ENCODE data around the gene OR3A3. TPM values are rescaled to one million over a fixed set of nuclear protein-coding genes. Genes with fewer than 3 reads are reported as not detected.
"Not testable (repeated sequence)": the region's sequence is repeated elsewhere in the genome, so short reads cannot be mapped to it uniquely, and the experiment has no call there.

The OR3A3 gene
- total and polyA plus RNA-seq, 8 donors, result not detected

DNA sequence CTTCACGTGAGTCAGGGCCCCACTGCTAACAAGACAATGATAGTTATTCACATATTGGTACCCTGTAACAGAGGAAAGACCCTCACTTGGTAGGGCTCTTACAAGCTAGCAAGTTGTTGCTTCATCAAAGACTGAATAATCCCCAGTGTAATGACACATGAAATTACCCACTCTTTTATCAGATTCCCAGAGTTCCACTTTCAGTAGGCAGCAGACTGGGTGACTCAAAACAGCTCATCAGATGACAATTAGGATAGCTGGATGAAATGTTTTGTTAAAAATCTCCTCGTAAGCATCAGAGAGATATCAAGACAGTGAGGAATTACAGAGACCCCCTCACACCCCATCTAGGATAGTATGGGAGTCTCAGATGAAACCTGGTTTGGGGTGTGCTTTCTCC, 29.3 kb downstream of the OR3A3 start:
- Histone ChIP-seq H3K4me1 (no peaks in the 10 kb centered on the region), H3K36me3 (no peaks in the 10 kb centered on the region), H3K27ac (no peak overlapping the region), H3K4me3 (no peak overlapping the region), H3K27me3 (peaks cover 0 to 13% (median 0%) of the 10 kb centered on the region in 3 donors), H3K9me3 (no peaks in the 10 kb centered on the region)
- no peak for DNase-seq
- intact Hi-C loops (cut with DNase I; ENCODE audit: low total_unique reads), result no loop called here
- 65 to 74% (median 69%) methylated on average over 2 of the region's 2 CpGs for WGBS, 5 donors
- TF ChIP-seq, protein P1, sequence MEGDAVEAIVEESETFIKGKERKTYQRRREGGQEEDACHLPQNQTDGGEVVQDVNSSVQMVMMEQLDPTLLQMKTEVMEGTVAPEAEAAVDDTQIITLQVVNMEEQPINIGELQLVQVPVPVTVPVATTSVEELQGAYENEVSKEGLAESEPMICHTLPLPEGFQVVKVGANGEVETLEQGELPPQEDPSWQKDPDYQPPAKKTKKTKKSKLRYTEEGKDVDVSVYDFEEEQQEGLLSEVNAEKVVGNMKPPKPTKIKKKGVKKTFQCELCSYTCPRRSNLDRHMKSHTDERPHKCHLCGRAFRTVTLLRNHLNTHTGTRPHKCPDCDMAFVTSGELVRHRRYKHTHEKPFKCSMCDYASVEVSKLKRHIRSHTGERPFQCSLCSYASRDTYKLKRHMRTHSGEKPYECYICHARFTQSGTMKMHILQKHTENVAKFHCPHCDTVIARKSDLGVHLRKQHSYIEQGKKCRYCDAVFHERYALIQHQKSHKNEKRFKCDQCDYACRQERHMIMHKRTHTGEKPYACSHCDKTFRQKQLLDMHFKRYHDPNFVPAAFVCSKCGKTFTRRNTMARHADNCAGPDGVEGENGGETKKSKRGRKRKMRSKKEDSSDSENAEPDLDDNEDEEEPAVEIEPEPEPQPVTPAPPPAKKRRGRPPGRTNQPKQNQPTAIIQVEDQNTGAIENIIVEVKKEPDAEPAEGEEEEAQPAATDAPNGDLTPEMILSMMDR (IDR thresholded peaks at IDR 0.05), result no peak
- no peak for TF ChIP-seq POLR2A (IDR thresholded peaks at IDR 0.05)
- TF ChIP-seq EP300 (IDR thresholded peaks at IDR 0.05), result no peak
- TF ChIP-seq POLR2AphosphoS5 (IDR thresholded peaks at IDR 0.05), result no peak

DNA sequence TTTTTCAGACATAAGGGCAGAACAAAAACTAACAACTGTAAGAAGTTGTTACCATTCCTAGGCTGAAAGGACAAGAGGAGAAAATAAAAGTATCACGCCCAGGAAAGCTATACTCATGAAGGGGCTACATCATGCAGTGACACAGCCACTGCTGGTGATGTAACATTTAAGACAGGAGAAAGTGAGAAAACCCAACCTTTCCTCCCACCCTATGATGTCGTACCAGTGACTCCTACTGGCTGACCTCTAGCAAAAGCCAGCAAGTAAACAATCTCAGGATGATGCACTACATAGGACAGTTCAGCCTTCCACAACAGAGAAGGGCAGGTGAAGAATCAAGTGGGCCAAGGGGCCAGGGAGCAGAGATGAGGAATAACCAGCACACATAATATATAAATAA, 36.5 kb downstream of the OR3A3 start:
- WGBS, 5 donors, result 49 to 63% (median 55%) methylated on average over 2 of the region's 2 CpGs
- DNase-seq, result peak in 1 of 2 donors; percentile 6

DNA sequence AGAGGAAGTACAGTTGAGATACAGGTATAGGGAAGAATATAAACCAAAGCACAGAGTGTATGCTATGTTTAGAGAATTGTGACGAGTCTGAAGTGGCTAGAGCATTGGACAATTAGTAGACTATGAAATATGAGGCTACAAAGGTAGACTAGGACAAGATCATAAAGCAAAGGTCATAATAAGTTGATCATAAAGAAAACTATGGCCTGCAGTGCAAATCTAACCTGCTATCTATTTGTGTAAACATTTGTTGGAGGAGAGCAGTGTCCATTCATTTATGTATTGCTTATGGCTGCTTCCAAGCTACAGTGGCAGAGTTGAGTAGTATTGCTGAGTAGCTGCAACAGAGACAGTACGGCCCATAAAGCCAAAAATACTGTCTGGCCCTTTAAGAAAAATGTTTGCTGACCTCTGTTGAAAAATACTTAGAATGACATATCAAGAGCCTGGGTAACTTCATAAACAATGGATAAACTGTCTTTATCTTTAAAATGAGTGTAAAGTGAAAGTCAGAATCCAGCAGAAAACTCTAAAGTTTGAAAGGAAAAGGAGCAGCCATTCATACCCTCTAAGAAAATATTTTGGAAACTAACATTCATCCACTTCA, 37.0 kb downstream of the OR3A3 start:
- no peak overlapping the region for H3K27ac ChIP-seq
- H3K9me3 ChIP-seq, result no peaks in the 10 kb centered on the region
- H3K4me1 ChIP-seq, result peaks cover 0 to 6% (median 2%) of the 10 kb centered on the region in 4 donors
- TF ChIP-seq, protein P1 (IDR thresholded peaks at IDR 0.05), result no peak
- TF ChIP-seq POLR2A (IDR thresholded peaks at IDR 0.05) (no peak), EP300 (IDR thresholded peaks at IDR 0.05) (no peak), POLR2AphosphoS5 (IDR thresholded peaks at IDR 0.05) (no peak)
- no peaks in the 10 kb centered on the region for H3K27me3 ChIP-seq
- 28 to 48% (median 45%) methylated on average over 2 of the region's 2 CpGs for WGBS, 5 donors
- no peaks in the 10 kb centered on the region for H3K36me3 ChIP-seq
- DNase-seq, result peak in 1 of 2 donors; percentile 4
- H3K4me3 ChIP-seq, result no peak overlapping the region
- intact Hi-C loops (cut with DNase I; ENCODE audit: low total_unique reads), result no loop called here

More for the DNA sequence above, 36.5 kb downstream of the OR3A3 start:
- Histone ChIP-seq H3K4me3 (no peak overlapping the region), H3K9me3 (no peaks in the 10 kb centered on the region), H3K27me3 (peaks cover 0 to 1% (median 0%) of the 10 kb centered on the region in 3 donors), H3K36me3 (no peaks in the 10 kb centered on the region), H3K4me1 (peaks cover 0 to 6% (median 2%) of the 10 kb centered on the region in 4 donors), H3K27ac (no peak overlapping the region)
- TF ChIP-seq POLR2A (IDR thresholded peaks at IDR 0.05) (no peak), EP300 (IDR thresholded peaks at IDR 0.05) (no peak), POLR2AphosphoS5 (IDR thresholded peaks at IDR 0.05) (no peak)
- TF ChIP-seq, protein P1 (IDR thresholded peaks at IDR 0.05), result no peak
- intact Hi-C loops (cut with DNase I; ENCODE audit: low total_unique reads), result no loop called here

DNA sequence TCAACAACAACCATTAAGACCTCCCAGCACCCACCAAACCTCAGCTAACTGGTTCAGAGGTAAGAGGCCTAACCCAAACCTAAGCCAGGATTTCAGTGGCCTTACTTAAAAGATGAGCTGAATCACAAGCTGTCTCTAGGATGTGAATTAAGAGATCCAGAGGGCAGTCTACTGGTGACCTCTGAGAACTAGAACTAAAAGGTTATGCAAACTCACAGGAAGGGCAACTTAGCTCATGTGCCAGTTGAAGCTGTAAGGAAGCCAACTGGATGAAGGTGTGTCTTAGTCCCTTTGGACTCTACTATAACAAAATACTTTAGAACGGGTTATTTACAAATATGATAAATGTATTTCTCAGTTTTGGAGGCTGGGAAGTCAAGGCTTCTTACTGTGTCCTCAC, 55.2 kb downstream of the OR3A3 start:
- H3K36me3 ChIP-seq; intact Hi-C loops (cut with DNase I; ENCODE audit: low total_unique reads); H3K4me3 ChIP-seq; H3K27ac ChIP-seq; H3K4me1 ChIP-seq; DNase-seq; H3K27me3 ChIP-seq; H3K9me3 ChIP-seq: not testable (repeated sequence)
- 52 to 79% (median 62%) methylated on average over 1 of the region's 1 CpG for WGBS, 5 donors

DNA sequence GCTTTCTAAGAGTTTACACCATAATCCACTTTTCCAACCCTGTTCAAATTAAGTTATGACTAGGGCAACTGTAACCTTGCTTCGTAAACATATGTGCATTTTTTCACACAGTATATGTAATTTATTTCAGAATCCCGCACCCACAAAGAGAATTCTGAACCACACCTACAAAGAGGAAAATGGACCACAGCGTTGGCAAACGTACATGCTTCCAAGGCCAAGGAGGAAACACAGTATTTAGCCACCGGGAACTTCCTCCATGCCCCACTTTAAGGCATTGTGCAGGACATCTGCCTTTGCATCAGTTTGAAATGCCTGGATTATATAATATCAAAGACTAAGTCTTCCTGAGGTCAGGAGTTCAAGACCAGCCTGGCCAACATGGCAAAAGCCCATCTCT, 58.4 kb downstream of the OR3A3 start:
- Histone ChIP-seq H3K36me3 (no peaks in the 10 kb centered on the region), H3K9me3 (no peaks in the 10 kb centered on the region), H3K27me3 (no peaks in the 10 kb centered on the region), H3K4me3 (no peak overlapping the region), H3K27ac (no peak overlapping the region), H3K4me1 (peaks cover 0 to 8% (median 5%) of the 10 kb centered on the region in 4 donors)
- TF ChIP-seq EP300 (IDR thresholded peaks at IDR 0.05), result no peak
- no peak for TF ChIP-seq POLR2AphosphoS5 (IDR thresholded peaks at IDR 0.05)
- TF ChIP-seq, protein P1 (IDR thresholded peaks at IDR 0.05), result no peak
- TF ChIP-seq POLR2A (IDR thresholded peaks at IDR 0.05), result no peak
- intact Hi-C loops (cut with DNase I; ENCODE audit: low total_unique reads), result no loop called here
- WGBS, 5 donors, result 46 to 72% (median 54%) methylated on average over 5 of the region's 5 CpGs
- no peak for DNase-seq
